Peyer's patch (tissue), 4 donors: Measurements from ENCODE around the gene RAD51B.

Experiments used
- POLR2A ChIP-seq, 2 donors: fragments of 450-650 bp; IDR thresholded peaks; one replicate each; pipeline ENCODE4 v1.5.1; 2017; ENCODE audit warnings: antibody characterized with exemption in 2 of 2, mild to moderate bottlenecking in 2 of 2, moderate library complexity in 2 of 2
- TF ChIP-seq, protein P1 (sequence below), 6 experiments: fragments of 450-650 bp in 4 of 6; fragments of 200-600 bp in 2 of 6; sonication (generic) in 1 of 6; IDR thresholded peaks; one replicate each; pipeline ENCODE4 v1.5.1; 2017 to 2019; ENCODE audit warnings: antibody characterized with exemption in 6 of 6, mild to moderate bottlenecking in 3 of 6, moderate library complexity in 1 of 6

- TF ChIP-seq, protein P1, sequence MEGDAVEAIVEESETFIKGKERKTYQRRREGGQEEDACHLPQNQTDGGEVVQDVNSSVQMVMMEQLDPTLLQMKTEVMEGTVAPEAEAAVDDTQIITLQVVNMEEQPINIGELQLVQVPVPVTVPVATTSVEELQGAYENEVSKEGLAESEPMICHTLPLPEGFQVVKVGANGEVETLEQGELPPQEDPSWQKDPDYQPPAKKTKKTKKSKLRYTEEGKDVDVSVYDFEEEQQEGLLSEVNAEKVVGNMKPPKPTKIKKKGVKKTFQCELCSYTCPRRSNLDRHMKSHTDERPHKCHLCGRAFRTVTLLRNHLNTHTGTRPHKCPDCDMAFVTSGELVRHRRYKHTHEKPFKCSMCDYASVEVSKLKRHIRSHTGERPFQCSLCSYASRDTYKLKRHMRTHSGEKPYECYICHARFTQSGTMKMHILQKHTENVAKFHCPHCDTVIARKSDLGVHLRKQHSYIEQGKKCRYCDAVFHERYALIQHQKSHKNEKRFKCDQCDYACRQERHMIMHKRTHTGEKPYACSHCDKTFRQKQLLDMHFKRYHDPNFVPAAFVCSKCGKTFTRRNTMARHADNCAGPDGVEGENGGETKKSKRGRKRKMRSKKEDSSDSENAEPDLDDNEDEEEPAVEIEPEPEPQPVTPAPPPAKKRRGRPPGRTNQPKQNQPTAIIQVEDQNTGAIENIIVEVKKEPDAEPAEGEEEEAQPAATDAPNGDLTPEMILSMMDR (IDR thresholded peaks at IDR 0.05) = no peak
- no peak for TF ChIP-seq POLR2A (IDR thresholded peaks at IDR 0.05)
Observed at GRCh38 chr14:68426661-68427549, 607.3 kb downstream of the RAD51B start.
